GM12875 (cell line): ENCODE measurements around the gene CADPS.

Source experiments
- H3K4me3 ChIP-seq: one replicate; pipeline ENCODE4 v1.5.1; 2011; ENCODE audit warnings: low read depth, low read length, control low read depth
- TF ChIP-seq, protein P1 (sequence below): IDR thresholded peaks from 2 replicates; pipeline ENCODE4 v1.5.1; 2011; ENCODE audit warnings: low read depth, mild to moderate bottlenecking, control low read depth, inconsistent platforms, low read length, moderate library complexity, borderline replicate concordance; ENCODE audit not compliant: insufficient read depth

Gene CADPS

GRCh38 chr3:62655056-62655690 is 220.0 kb downstream of the CADPS start:
- TF ChIP-seq, protein P1, sequence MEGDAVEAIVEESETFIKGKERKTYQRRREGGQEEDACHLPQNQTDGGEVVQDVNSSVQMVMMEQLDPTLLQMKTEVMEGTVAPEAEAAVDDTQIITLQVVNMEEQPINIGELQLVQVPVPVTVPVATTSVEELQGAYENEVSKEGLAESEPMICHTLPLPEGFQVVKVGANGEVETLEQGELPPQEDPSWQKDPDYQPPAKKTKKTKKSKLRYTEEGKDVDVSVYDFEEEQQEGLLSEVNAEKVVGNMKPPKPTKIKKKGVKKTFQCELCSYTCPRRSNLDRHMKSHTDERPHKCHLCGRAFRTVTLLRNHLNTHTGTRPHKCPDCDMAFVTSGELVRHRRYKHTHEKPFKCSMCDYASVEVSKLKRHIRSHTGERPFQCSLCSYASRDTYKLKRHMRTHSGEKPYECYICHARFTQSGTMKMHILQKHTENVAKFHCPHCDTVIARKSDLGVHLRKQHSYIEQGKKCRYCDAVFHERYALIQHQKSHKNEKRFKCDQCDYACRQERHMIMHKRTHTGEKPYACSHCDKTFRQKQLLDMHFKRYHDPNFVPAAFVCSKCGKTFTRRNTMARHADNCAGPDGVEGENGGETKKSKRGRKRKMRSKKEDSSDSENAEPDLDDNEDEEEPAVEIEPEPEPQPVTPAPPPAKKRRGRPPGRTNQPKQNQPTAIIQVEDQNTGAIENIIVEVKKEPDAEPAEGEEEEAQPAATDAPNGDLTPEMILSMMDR, result no peak
- no peak overlapping the region for H3K4me3 ChIP-seq

DNA sequence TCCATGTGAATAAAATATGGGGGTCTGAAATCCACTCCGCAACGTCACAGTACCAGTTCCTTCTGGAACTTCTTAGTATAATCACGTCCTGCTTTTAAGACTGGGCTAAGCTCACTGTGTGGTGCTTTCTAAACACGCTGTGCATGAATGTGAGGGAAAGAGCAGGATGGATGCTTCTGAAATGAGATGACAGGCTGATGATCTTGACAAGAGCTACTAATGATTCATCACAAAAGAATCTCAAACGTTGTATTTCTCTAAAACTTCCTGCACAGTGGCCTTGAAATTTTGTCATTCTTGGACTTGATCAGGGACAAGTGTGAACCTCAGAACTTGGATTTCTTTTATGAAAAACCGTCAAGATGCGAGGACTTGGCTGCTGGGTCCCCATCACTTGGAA is 221.4 kb downstream of the CADPS start:
- H3K4me3 ChIP-seq, result no peak overlapping the region
- TF ChIP-seq, protein P1, result no peak

GRCh38 chr3:62647711-62648110 is 227.5 kb downstream of the CADPS start:
- TF ChIP-seq, protein P1, result no peak
- H3K4me3 ChIP-seq, result no peak overlapping the region

DNA sequence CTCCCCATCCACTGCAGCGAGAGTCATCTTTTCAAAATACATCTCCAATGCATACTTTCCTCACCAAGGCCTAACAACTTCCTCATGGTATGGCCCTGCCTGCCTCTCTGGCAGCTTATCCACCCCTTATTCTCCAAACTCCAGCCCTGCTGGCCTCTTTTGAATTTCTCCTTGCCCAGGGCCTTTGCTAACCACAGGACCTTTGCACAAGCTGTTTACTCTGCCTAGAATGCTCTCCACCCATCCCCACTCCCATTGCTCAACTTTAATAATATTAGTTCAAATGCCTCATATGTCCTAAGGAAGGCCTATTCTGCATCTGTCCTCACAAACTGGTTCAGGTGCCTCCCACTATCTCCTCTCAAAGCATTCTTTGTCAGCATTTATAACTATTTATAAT is 230.7 kb downstream of the CADPS start:
- TF ChIP-seq, protein P1, result no peak
- H3K4me3 ChIP-seq, result no peak overlapping the region

DNA sequence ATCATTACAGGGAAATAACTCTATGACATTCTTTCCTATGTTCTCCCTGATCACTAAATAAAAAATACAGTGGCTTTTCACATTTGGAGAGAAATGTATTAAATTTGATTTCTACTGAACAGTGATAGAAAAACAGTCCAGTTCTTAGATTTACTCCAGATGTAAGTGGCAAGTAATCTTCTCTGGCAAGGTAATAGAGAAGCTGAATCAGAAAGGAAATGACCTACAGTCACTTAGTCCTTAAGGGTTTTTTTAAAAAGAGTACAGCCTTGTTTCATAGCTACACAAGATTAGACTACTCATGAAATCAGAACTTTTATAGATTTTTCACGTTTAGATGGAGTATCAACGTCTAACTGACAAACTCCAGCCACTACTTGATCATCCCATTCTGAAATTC is 236.9 kb downstream of the CADPS start:
- TF ChIP-seq, protein P1, result no peak
- no peak overlapping the region for H3K4me3 ChIP-seq

GRCh38 chr3:62636235-62636826 is 238.9 kb downstream of the CADPS start:
- H3K4me3 ChIP-seq, result no peak overlapping the region
- TF ChIP-seq, protein P1, result no peak
